ENCODE results near the gene ANKRD33. TPM values are rescaled to one million over a fixed set of nuclear protein-coding genes. Genes with fewer than 3 reads are reported as not detected.
A peak's percentile ranks its signal among the peaks of the same experiment; 100 is the strongest.

The ANKRD33 gene
- total RNA-seq, 4 donors from 2014 or later = 0.14 to 2.9 (median 0.27) TPM; not detected in 1

- Histone ChIP-seq H3K4me3 (no peak overlapping the region), H3K27ac (no peak overlapping the region), H3K4me1 (no peaks in the 10 kb centered on the region), H3K36me3 (no peaks in the 10 kb centered on the region), H3K27me3 (no peaks in the 10 kb centered on the region), H3K9me3 (no peaks in the 10 kb centered on the region)
- TF ChIP-seq POLR2A (IDR thresholded peaks at IDR 0.05) = no peak
- TF ChIP-seq, protein P1, sequence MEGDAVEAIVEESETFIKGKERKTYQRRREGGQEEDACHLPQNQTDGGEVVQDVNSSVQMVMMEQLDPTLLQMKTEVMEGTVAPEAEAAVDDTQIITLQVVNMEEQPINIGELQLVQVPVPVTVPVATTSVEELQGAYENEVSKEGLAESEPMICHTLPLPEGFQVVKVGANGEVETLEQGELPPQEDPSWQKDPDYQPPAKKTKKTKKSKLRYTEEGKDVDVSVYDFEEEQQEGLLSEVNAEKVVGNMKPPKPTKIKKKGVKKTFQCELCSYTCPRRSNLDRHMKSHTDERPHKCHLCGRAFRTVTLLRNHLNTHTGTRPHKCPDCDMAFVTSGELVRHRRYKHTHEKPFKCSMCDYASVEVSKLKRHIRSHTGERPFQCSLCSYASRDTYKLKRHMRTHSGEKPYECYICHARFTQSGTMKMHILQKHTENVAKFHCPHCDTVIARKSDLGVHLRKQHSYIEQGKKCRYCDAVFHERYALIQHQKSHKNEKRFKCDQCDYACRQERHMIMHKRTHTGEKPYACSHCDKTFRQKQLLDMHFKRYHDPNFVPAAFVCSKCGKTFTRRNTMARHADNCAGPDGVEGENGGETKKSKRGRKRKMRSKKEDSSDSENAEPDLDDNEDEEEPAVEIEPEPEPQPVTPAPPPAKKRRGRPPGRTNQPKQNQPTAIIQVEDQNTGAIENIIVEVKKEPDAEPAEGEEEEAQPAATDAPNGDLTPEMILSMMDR (IDR thresholded peaks at IDR 0.05) = no peak
- intact Hi-C loops (cut with DNase I; ENCODE audit: low total_unique reads) = no loop called here
- no peak for DNase-seq
Observed at GRCh38 chr12:51917746-51918453, 30.0 kb downstream of the ANKRD33 start.

DNA sequence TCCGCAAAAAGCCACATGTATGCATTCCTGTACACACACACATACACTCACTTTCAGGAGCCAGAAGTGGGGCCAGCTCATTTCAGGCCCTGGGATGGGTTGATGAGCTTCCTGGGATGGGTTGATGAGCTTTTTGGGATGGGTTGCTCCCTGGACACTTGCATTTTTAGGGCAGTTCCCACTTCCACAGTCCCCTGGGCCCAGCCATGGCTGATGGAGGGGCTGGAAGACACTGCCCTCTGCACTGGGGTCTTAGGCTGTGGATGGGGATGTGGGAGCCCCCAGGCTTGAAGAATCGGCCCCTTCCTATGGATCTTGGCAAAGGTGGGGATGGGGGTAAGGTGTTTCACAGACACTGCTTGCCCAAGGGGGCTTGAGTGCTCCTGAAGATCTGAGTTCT is 32.1 kb downstream of the ANKRD33 start:
- H3K4me3 ChIP-seq = no peak overlapping the region
- TF ChIP-seq, protein P1 (IDR thresholded peaks at IDR 0.05) = no peak
- TF ChIP-seq POLR2A (IDR thresholded peaks at IDR 0.05) = no peak
- H3K27ac ChIP-seq = no peak overlapping the region
- H3K36me3 ChIP-seq = no peaks in the 10 kb centered on the region
- intact Hi-C loops (cut with DNase I; ENCODE audit: low total_unique reads) = no loop called here
- no peaks in the 10 kb centered on the region for H3K27me3 ChIP-seq
- no peak for DNase-seq
- H3K4me1 ChIP-seq = no peaks in the 10 kb centered on the region
- no peaks in the 10 kb centered on the region for H3K9me3 ChIP-seq

DNA sequence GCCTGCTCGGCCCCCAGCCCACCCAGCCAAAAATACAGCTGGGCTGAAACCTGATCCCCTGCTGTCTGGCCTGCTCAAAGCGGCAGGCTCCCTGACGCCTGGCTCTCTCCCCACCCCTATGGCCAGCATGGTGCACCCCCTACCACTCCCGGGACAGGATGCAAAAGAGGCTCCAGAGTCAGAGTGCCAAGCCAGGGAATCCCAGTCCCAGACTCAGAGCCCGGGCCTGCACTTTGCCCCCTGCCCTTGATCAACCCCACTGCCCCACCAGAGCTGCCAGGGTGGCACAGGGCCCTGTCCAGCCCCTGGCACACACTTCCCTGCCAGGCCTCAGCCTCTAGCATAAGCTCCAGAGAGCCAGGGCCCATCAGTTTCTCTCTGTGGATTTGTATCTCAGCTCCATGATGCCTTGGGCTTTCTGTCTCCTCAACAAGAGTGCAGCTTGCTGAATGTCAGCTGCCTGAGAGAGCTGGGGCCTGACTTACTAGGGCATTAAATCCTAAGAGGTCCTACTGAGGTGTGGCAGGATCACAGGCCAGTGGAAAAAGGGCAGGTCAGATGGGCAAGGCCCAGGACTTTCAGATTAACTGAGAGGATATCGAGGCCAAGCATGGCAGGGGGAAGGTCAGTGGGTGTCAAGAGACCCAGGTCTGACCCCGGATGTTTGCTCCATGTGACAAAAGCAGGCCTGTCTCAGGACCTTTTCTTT is 33.3 kb downstream of the ANKRD33 start:
- no peaks in the 10 kb centered on the region for H3K9me3 ChIP-seq
- no peak for DNase-seq
- no peaks in the 10 kb centered on the region for H3K4me1 ChIP-seq
- intact Hi-C loops (cut with DNase I; ENCODE audit: low total_unique reads) = no loop called here
- no peak overlapping the region for H3K27ac ChIP-seq
- no peak for TF ChIP-seq POLR2A (IDR thresholded peaks at IDR 0.05)
- TF ChIP-seq, protein P1 (IDR thresholded peaks at IDR 0.05) = no peak
- H3K36me3 ChIP-seq = no peaks in the 10 kb centered on the region
- H3K4me3 ChIP-seq = no peak overlapping the region
- no peaks in the 10 kb centered on the region for H3K27me3 ChIP-seq

GRCh38 chr12:51922146-51922545 is 34.2 kb downstream of the ANKRD33 start:
- Histone ChIP-seq H3K9me3 (no peaks in the 10 kb centered on the region), H3K4me3 (no peak overlapping the region), H3K36me3 (no peaks in the 10 kb centered on the region), H3K27me3 (no peaks in the 10 kb centered on the region), H3K27ac (peak overlapping the region; percentile 53 to 72), H3K4me1 (no peaks in the 10 kb centered on the region)
- intact Hi-C loops (cut with DNase I; ENCODE audit: low total_unique reads) = no loop called here
- no peak for DNase-seq
- TF ChIP-seq, protein P1 (IDR thresholded peaks at IDR 0.05) = no peak
- TF ChIP-seq POLR2A (IDR thresholded peaks at IDR 0.05) = no peak
